HG03354 (cell line): ENCODE measurements around the gene SEL1L2.

Source experiments
- ATAC-seq: cut with Tn5 transposase; IDR thresholded peaks from one replicate; pipeline ENCODE4 v1.9.1; 2021; ENCODE audit warnings: mild to moderate bottlenecking; ENCODE audit not compliant: unreplicated experiment, poor library complexity, severe bottlenecking

Gene SEL1L2

DNA sequence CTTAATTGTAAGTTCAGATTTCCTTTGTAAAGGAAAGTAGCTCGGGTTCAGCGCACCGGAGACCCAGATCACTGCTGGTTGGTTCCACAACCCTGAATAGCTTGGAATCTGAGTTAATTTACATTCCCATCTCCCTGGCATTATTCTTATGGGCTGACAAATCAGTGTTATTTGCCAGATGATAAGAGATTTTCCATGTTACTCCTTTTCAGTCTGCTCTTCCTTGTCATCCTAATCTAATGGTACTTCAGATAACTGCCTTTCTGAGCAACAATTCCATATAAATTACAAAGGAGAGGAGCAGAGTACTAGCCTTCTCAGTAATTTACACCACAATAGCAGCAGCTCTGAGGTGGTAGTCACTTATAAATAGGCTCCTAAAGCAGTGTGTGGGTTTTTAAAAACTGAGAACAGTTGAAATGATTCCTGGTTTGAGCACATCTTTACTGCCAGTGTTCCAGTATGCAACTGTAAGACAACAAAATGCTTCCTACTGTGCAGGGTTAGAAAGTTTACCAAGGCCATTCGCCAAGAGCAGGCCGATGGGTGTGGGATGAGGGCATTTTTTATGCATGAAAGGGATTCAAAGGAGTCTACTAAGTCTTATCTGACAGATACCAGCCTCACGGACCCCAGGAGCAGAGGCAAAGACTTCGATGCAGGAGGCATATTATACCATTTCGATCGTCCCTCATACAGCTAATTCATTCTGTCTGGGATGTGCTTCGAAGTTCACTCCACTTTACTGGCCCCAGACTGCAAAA lies 115.8 kb downstream of the SEL1L2 start:
- ATAC-seq = no peak

DNA sequence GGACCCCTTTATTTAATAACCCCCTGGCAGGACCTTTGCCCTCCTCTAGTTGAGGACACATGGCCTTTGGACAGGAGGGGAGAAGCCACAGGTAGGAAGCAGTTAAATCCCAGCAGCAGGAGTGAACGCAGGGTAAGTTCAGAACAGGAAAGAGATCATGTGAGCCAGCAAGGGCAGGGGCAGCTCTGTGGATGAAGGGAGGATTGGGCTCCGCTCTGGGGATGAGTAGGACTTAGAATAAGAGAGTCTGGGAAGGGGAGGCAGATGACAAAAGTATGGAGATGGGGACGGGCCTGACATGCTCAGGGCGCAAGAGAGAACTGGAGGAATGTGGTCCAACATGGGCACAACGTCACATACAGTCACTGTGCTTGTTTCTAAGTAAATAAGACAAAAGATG lies 116.6 kb downstream of the SEL1L2 start:
- ATAC-seq = no peak

DNA sequence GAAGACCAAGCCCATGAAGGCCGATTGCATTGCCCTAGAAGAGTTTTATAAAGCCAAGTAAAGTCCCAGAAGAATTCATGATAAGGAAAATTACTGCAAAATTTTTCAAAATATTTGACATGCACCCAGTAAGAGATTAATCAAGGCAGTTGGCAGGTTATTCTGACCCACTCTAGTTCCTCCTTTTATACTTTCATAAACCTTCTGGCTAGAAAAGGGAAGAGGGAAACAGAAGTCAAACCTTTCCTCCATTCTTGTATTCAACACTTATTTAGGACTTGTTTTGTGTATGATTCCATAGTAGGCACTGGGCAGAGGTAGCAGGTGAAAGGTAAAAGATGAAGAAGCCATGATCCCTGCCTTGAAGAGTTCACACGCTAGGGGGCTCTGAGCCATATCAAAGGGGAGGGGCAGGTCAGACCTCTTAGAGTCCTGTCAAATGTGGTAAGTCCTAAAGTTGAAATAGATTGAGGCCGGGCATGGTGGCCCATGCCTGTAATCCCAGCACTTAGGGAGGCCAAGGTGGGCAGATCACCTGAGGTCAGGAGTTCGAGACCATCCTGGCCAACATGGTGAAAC lies 120.2 kb downstream of the SEL1L2 start:
- no peak for ATAC-seq

DNA sequence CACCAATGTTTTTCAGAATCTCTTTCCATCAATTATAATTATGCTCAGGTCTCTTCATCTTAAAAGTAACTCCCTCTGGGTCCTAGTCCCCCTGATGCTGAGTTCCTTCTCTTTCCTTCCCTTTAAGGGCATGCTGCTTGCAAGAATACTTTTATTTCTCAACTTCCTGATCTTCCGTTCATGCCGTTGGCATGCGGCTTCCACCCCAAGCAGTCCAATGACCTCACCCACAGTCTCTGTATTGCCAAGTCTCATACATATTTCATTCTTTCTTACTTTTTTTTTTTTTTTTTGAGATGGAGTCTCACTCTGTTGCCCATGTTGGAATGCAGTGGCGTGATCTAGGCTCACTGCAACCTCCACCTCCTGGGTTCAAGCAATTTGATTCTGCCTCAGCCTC lies 122.1 kb downstream of the SEL1L2 start:
- ATAC-seq = no peak

DNA sequence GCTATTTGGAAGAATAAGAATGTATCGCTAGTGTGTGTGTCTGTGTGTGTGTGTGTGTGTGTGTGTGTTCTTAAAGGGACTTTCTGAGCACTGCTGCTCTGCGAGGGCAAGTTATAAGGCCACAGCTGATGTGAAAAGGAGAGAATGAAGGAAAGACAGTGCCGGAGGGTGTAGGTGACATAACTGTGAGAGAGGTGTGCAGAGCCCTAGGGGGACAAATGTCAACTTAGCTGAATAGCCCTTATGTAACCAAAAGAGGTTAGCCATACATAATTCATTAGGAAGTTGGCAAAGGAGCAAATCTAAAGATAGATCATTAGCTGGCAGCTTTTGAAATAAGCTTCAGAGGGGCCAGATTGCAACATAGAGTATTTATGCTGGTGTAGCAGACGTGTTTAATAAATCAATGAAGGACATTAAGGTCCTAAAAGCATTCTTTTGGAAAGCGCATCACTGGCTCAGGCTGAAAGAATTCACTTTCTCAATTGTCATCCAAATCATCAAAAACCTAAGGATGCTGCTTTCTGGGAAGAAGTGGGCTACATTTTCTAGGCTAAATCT lies 124.5 kb downstream of the SEL1L2 start:
- ATAC-seq = no peak

DNA sequence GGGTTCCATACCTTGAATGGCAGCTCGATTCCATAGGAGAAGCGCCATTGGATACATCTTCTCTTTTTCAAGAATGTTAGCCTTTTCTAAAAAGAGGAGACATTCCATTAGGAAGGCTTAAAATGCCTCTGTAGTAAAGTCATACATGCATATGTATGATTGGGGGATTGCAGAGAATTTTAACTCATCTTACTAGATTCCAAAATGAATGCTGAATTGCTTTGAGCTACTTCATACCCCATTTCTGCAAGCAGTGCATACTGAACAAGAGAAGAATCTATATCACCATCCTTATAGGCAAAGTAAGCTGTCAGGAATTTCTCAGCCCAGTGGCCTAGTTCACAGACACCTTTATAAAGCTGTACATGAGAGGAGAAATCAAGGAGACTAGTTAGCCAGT lies 125.3 kb downstream of the SEL1L2 start:
- no peak for ATAC-seq

DNA sequence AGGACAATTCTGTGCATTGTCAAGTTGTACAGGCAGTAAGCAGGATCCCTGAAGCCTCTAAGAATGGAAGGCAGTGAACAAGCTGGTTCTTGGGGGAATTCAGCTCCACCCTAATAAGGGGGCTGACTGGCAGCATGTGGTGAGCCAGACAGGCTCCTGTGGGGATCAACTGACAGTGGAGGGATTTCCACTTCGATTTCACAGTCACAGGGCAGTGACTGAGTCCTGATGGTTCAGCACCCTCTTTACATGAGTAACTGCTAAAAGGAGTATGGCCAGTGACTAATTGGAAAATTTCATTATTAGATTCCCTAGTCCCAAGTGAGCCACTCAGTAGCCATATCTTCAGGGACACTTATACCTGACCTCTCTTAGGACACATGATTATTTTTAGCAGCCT lies 127.2 kb downstream of the SEL1L2 start:
- no peak for ATAC-seq

DNA sequence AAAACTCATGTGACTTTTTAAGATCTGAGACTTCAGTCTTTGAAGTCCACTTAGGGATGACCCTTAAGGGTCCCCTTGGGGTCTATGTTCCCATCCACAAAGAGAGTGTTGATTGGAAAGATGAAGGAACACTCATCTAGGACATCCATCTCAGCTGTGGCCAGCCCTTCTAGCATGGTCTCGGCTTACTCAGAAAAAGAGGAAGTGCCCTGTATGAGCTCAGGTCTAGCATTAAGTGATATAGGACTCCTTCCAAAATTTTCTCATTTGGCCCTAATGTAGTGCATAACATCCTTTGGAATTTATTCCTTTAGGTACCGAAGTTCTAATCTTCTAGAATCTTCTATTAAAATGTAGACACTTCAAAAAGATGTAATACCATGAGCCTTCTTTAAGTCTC lies 128.2 kb downstream of the SEL1L2 start:
- no peak for ATAC-seq

DNA sequence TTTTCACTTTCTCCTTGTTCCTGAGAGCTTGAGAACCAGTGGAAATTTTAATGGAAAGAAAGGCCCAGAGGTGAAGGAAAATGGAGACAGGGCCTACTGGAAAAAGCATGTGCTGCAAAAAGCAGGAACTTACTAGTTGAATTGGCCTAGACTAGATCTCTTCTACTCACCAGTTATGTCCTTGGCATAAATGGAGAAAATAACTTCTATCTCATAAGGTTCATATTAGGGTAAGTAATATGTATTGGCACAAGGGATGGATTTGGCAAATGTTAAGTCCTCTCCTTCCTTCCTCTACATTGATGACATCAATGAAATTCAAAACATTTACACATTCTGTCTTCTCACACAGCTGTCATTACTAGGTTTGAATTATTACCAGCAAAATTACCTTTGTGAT lies 131.5 kb downstream of the SEL1L2 start:
- no peak for ATAC-seq

DNA sequence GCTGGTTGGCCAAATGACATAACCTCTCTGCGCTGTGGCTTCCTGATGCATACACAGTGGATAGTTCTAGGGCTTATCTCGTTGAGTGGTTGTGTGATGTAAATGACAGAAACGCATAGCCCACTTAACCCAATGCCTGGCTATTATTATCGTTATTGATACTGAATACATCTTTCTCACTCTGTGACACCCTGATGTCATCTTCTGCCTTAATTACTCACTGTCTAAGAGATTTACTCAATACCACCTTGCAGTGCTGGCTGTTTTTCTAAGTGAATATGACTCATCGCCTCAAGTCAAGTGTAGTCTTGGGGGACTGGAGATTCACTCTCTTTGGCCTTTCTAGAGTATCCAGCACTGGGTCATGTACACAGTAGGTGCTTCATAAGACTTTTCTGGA lies 132.0 kb downstream of the SEL1L2 start:
- ATAC-seq = no peak

DNA sequence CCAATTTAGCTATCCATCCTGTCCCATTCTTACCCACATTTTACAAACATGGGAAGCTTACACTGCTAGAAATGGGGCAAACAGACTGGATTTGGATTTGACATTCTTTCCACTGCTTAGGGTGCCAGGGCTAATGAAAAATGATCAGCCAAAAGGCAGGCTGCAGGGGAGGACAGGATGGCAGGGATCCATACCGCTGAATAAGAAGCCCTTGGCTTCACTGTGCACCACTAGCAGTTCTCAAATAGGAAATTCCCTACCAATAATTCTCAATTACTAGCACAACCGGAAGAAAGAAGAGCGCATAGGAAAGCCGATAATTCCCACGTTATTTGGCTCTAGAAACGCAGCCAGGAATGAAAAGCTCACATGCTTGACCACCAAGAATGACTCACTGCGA lies 132.5 kb downstream of the SEL1L2 start:
- ATAC-seq = no peak

DNA sequence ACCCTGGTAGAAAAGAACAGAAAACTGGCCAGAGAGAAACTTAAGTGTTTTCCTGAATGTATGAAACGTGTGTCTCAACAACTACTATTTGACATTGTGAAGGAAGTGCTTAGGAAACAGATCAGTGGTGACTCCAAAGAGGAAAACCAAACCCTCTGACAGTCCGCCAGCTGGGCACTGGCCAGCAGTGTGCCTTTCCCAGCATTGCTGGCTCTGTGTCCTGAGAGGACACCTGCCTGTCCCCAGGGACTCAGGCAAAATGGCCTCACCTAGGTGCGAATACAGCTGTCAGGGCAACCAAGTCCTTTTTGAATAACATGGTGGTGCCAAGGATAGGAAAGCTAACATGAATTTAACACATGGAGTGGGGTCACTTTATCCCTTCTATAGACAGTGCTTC lies 133.1 kb downstream of the SEL1L2 start:
- ATAC-seq = no peak

DNA sequence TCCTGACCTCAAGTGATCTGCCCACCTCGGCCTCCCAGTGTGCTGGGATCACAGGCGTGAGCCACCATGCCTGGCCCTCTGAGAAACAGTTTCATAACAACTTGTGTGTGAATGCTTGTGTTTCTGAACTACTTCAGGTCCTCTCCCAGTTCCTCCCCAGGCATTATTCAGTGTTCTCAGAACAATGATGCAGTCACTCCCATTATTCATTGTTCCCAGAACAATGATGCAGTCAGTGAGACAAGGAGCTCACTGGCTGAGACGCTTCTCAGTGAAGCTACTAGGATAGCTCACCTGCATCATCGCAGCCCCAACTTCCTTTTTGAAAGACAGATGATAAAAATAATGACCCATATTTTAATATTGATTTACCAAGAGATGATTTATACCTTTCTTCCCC lies 134.1 kb downstream of the SEL1L2 start:
- ATAC-seq = no peak

DNA sequence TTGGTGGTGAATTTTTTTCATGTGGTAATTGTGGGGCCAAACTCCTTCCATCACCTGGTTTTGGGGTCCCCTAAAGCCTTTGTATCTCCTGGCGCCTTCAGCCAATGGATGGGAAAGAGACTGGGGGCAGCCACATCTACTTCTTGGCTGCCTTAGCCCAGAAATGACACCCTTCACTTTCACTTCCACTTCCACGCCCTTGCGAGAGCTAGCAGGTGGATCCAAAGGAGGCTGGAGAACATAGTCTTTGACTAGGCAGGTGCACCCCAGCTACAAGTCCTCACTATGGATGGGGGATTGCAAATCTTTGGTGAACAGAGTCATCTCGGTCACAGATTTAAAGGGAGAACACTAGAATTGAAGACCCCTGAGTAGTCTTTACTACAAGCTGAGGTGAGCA lies 134.8 kb downstream of the SEL1L2 start:
- ATAC-seq = no peak

DNA sequence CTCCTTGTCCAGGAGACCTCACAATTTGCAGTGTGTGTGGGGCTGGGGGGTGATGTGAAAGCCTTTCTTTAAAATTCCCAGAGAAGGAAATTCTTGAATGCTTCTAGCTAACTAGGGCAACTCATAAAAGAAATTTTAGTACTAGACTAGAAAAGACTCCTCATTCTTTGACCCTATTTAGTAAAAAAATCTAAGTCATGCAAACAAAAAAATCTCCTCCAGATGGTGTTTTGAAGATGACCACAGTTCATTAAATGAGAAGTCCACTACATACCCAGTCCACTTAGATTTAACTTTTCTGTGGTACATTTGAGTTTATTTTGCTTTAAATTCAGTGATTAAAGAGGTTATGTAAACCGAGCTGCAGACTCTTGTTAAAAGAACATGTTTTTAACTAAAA lies 138.1 kb downstream of the SEL1L2 start:
- no peak for ATAC-seq

DNA sequence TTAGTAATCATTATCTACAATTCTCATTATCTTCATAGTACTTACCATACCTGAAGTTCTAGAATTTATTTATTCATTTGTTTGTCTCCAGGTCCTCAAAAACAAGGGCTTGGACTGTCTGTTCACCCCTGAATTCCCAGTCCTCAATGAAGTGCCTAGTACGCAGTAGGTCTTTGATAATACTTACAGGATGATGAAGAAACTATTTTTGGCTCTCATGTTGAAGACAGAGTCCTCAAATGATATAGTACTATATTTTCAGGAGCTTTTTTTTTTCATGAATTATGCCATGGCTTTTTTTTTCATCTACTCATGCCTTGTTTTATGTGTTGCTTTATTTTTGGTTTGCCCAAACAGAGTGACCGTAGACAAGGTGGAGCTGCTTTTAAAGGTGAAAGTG lies 139.1 kb downstream of the SEL1L2 start:
- ATAC-seq = no peak

DNA sequence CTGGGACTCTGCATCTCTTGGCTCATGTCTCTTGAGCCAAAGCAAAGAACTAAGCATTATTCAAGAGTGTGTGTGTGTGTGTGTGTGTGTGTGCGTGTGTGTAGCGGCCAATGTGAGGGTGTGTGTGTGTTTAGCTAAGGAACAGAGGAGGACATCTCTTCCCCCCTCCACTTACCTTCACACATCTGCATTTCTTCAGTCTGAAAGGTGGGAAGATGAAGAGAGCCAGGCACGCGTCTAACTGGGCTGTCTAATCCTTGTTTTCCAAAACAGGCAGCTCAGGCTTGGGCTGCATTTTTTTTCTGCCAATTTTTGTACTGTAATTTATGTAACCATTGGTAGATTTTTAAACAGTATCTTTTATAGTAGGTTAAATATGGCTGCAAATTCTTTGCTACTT lies 146.1 kb downstream of the SEL1L2 start:
- no peak for ATAC-seq

DNA sequence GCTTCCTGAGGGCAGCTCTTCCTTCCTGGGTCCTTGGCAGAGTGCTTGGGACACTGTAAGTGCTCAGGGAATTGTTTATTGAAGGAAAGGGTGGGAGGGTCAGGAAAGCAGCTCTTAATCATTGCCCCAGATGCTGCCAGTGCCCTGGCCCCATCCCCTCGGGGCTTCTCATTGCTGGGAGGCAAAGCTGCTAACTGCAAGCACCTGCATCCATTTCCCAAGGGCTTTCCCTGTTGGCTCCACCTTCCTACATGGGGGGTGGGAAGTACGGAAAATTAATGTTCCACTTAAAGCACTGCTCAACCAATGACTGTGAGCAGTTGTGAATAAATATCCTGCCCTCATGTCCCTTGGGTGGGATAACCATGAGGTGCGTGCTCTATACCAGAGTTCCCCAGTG lies 149.2 kb downstream of the SEL1L2 start:
- ATAC-seq = no peak

DNA sequence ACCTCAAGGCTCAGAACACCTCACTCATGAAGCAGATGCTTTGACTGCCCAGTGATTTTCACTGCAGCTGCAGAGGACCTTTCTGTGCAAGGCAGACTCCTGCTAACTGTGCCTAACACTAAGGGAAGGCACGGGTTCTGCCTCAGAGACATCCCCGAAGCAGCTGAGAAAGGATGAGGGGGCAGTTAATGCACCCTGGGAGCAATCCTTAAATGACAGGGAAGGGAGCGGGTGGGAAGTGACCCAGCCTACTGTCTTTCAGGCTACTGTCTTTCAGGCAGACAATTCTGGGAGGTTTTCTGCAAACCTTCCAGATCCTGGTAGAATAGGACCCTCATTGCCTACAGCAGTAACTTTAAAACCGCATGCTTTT lies 150.3 kb downstream of the SEL1L2 start:
- no peak for ATAC-seq

DNA sequence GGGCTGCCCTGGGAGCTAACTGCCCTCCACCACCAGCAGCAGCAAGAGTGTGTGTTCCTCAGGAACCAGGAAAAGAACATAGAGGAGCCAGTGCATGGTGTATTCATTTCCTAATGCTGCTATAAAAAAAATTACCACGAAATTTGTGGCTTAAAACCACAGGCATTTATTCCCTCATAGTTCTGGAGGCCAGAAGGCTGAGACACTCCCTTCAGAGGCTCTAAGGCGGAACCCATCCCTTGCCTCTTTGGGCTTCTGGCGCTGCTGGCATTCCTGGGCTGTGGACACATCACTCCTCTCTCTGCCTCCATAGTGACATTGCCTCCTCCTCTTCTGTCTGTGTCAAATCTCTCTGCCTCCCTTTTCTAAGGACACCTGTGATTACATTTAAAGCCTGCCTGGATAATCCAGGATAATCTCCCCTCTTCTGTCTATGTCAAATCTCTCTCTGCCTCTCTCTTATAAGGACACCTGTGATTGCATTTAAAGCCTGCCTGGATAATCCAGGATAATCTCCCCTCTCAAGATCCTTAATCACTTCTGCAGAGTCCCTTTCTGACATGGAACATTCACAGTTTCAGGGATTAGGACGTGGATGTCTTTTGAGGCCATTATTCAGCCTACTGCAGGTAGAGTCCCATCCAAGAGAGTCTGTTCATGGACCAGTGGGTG lies 150.9 kb downstream of the SEL1L2 start:
- ATAC-seq = no peak

DNA sequence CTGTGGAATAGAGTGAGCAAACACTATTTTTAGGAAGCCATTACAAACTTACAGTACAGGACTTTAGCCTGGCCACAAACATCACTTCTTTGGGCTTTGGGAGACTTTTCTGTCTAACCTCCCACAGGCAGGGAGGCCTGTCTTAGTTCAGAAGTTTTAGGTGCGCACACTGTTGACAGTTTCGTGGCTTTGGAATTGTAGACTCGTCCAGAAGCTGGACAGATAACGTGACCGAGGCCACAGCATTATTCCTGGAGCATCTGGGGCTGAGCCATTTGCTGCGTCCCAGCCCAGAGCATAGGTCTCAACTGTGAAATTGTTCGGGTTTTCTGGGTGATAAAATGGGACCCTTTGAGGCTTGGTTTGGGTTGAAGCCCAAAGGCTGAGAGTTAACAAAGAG lies 151.8 kb downstream of the SEL1L2 start:
- ATAC-seq = no peak
